Measurements from ENCODE around the gene CACNA1I. TPM values are rescaled to one million over a fixed set of nuclear protein-coding genes. Genes with fewer than 3 reads are reported as not detected.

Gene CACNA1I
- total RNA-seq, 1 donor from 2014 or later = 0.06 TPM

DNA sequence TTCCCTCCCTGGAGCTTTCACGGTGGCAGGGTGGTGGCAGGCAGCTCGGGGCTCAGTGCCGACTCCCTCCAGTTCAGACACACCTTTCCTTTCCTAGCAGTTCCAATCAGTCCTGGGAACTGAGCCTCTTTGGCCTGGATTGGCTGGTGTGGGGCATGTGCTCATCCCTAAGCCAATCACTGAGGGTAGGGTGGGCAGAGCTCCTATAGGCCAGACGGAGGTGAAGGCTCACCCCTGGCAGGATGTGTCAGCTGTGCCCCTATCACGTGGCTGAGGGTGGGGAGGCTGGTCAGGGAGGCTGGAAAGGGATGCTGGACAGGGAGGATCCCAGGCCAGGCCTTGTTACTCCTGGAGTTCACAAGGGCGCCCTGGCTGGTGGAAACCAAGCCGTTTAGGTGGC lies 40.2 kb downstream of the CACNA1I start:
- no peak overlapping the region for H3K4me3 ChIP-seq (ENCODE audit: low read depth, low read length)
- DNase-seq (ENCODE audit: low read depth) = no peak
- TF ChIP-seq, protein P1, sequence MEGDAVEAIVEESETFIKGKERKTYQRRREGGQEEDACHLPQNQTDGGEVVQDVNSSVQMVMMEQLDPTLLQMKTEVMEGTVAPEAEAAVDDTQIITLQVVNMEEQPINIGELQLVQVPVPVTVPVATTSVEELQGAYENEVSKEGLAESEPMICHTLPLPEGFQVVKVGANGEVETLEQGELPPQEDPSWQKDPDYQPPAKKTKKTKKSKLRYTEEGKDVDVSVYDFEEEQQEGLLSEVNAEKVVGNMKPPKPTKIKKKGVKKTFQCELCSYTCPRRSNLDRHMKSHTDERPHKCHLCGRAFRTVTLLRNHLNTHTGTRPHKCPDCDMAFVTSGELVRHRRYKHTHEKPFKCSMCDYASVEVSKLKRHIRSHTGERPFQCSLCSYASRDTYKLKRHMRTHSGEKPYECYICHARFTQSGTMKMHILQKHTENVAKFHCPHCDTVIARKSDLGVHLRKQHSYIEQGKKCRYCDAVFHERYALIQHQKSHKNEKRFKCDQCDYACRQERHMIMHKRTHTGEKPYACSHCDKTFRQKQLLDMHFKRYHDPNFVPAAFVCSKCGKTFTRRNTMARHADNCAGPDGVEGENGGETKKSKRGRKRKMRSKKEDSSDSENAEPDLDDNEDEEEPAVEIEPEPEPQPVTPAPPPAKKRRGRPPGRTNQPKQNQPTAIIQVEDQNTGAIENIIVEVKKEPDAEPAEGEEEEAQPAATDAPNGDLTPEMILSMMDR (conservative IDR thresholded peaks at IDR 0.05; ENCODE audit: low read depth, low read length) = no peak

DNA sequence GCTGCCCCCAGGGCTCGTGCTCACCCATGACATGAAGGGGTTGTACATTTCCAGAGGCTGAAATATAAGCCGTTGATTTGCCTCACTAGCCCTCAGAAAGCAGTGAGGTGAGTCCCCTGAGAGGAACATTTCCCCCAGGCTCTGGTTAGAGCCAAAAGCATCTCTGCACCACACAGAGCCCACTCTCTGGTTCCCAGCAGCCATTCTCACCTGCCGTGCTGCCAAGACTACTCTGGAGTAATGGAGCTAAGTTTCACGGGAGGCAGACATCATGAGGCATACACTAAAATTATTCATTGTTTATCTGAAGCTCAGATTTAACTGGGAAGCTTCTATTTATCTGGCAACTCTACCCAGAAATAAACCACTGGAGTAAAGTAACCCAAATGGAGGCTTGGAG lies 40.8 kb downstream of the CACNA1I start:
- TF ChIP-seq, protein P1 (conservative IDR thresholded peaks at IDR 0.05; ENCODE audit: low read depth, low read length) = no peak

DNA sequence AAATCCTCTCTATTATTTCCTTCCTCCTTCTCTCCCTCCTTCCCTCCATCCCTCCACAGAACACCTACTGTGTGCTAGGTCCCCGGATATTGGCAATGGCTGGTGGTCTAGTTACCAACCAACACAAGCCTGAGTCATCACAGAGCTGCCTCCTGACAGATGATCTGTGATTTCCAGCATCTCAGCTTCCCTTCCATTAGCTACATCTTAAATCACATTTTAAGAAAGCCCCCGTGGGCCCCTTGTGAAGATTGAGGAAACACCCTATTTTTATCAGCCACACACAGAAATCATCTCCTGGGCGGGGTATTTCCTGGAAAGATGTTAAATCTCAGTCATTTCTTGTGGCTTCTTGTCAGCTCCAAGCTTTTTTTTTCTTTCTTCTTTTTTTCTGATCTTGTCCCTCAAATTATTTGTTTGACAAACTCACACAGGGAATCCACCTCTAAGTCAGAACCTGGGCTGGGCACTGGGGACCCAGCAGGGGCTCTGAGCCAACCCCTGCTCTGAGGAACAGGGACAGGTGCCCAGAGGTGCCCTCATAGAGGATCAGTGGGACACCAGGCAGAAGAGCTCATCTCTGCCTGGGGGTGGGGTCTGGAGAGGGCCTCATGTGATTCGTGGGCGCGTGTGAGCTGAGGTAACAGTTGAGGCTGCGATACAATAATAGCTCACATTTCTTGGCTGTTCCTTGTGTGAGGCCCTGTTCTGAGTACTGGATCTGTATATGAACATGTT lies 42.4 kb downstream of the CACNA1I start:
- TF ChIP-seq, protein P1 (conservative IDR thresholded peaks at IDR 0.05; ENCODE audit: low read depth, low read length) = no peak
- no peak for DNase-seq (ENCODE audit: low read depth)
- H3K4me3 ChIP-seq (ENCODE audit: low read depth, low read length) = no peak overlapping the region

More for the DNA sequence above, 40.8 kb downstream of the CACNA1I start:
- no peak for DNase-seq (ENCODE audit: low read depth)
- H3K4me3 ChIP-seq (ENCODE audit: low read depth, low read length) = no peak overlapping the region

DNA sequence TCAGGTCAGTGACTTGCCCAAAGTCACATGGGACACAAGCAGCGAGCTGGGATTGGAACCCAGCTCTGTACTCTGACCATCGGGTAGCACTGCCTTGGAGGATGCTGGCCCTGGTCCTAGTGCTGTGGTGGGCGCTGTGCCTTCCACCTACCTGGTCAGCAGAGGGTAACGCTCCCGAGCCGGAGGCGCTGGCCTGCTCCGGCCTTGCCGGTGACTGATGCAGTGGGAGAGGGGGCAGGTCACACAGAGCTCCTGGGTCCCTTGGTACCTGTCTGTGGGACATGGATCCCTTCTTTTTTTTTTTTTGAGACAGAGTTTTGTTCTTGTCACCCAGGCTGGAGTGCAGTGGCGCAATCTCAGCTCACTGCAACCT lies 43.0 kb downstream of the CACNA1I start:
- H3K4me3 ChIP-seq (ENCODE audit: low read depth, low read length) = no peak overlapping the region
- TF ChIP-seq, protein P1 (conservative IDR thresholded peaks at IDR 0.05; ENCODE audit: low read depth, low read length) = no peak
- DNase-seq (ENCODE audit: low read depth) = no peak

DNA sequence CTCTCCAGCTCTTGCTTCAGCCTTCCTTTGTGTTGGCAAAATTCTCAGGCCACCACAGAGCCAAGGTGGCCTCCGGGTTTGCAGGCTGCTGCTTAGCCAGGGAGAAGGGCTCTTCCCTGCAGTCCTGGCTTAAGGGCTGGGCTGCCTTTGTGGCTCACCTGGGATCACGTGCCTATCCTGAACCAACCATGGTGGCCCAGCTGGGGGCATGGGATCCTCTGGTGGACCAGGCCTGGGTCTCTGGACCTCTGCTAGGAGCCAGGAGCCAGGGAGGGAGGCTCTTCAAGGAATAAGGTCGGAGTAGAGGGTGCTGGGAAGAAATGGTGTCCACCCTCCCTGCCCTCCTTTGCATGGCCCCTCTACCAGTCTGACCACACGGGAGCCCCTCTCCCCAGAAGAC lies 43.9 kb downstream of the CACNA1I start:
- H3K4me3 ChIP-seq (ENCODE audit: low read depth, low read length) = no peak overlapping the region
- TF ChIP-seq, protein P1 (conservative IDR thresholded peaks at IDR 0.05; ENCODE audit: low read depth, low read length) = no peak
- DNase-seq (ENCODE audit: low read depth) = no peak

DNA sequence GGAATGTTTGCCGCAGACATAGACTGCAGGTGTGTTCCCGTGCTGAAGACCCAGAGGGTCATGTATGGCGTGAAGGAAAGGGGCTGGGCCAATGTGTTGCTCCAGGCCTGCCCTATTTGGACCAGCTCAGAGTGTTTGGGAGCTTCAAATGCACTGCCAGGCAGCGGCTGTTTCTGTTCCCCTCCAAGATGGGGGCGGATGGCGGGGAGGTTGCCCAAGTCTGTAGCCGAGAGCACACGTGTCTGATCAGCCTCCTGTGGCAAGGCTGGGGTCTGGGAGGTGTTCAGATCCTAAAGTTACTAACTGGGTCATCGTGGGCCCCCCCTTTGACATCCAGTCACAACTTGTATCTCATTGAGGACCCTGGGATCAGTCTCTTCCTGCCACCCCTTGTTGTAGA lies 45.5 kb downstream of the CACNA1I start:
- DNase-seq (ENCODE audit: low read depth) = no peak
- TF ChIP-seq, protein P1 (conservative IDR thresholded peaks at IDR 0.05; ENCODE audit: low read depth, low read length) = no peak
- H3K4me3 ChIP-seq (ENCODE audit: low read depth, low read length) = no peak overlapping the region

DNA sequence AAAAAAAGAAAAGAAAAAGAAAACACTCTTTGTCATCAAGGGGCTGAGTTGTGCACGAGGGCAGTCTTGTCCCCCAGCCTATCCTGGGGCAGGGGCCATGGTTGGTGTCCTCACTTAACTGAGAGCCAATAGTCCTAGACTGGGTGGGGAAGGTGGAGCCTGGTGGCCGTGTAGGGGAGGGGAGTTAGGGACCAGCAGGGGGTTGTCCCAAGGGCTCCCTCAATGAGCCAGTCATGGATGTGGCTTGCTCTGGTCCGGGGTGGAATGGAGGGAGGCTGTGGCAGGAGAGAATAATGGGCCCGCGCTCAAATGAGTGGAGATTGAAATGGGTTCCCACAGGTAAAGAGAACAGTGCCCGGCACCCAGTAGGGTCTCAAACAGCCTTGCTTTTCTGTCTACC lies 46.2 kb downstream of the CACNA1I start:
- no peak overlapping the region for H3K4me3 ChIP-seq (ENCODE audit: low read depth, low read length)
- TF ChIP-seq, protein P1 (conservative IDR thresholded peaks at IDR 0.05; ENCODE audit: low read depth, low read length) = no peak
- no peak for DNase-seq (ENCODE audit: low read depth)
